Endothelial cell of umbilical vein (primary cell): Measurements from ENCODE around the gene SQOR. TPM values are rescaled to one million over a fixed set of nuclear protein-coding genes. Genes with fewer than 3 reads are reported as not detected.

ENCODE experiments used
- BruUV-seq: library from RNA; stranded (reverse); fragments of 400-500 nt; replicated peaks from 2 replicates; lab custom pipeline; 2021; lab: Mats Ljungman, UMichigan
- CTCF ChIA-PET: fragments of 300-600, 350-600 bp; sonication (Branson Sonifier 250); formaldehyde crosslinking; loops from one replicate; lab custom pipeline; 2021; ENCODE audit warnings: antibody characterized with exemption, inconsistent platforms; lab: Charles Lee
- POLR2A ChIA-PET: fragments of 300-600, 350-600 bp; sonication (Branson Sonifier 250); formaldehyde crosslinking; loops from one replicate; lab custom pipeline; 2021; ENCODE audit warnings: antibody characterized with exemption, inconsistent platforms; lab: Charles Lee
- DNase-seq: peaks from one replicate; pipeline ENCODE4 v3.0.0-alpha.2; 2011; ENCODE audit warnings: low read depth, low spot score
- FAIRE-seq: peaks from 2 replicates; lab custom pipeline; 2011; peaks lifted over from hg19 to GRCh38; lab: Jason Lieb, UNC
- H2AFZ ChIP-seq: 2 replicates; pipeline ENCODE4 v1.6.0; 2012; ENCODE audit warnings: low read depth, low read length, control low read depth, inconsistent platforms
- H3K27ac ChIP-seq: 2 replicates; pipeline ENCODE4 v1.5.1; 2011; ENCODE audit warnings: low read depth, mild to moderate bottlenecking, control low read depth, low read length, moderate library complexity; ENCODE audit not compliant: insufficient read depth
- H3K27me3 ChIP-seq, 2 experiments: 2 replicates each; pipeline versions ENCODE4 v1.6.0 to v1.6.1; 2011; ENCODE audit warnings: low read length in 2 of 2, mixed read lengths in 1 of 2; ENCODE audit not compliant: control insufficient read depth in 2 of 2, insufficient read depth in 2 of 2
- H3K36me3 ChIP-seq, 2 experiments: 2 replicates in 1 of 2; 3 replicates in 1 of 2; pipeline ENCODE4 v1.5.1; 2011; ENCODE audit warnings: low read length in 2 of 2, mild to moderate bottlenecking in 1 of 2, moderate library complexity in 1 of 2; ENCODE audit not compliant: control insufficient read depth in 2 of 2, insufficient read depth in 2 of 2; ENCODE audit errors: extremely low read depth in 1 of 2
- H3K4me1 ChIP-seq: 3 replicates; pipeline ENCODE4 v1.5.1; 2011; ENCODE audit warnings: mild to moderate bottlenecking, low read length; ENCODE audit not compliant: control insufficient read depth, insufficient read depth; ENCODE audit errors: extremely low read depth
- H3K4me2 ChIP-seq: 2 replicates; pipeline ENCODE4 v1.6.1; 2011; ENCODE audit warnings: low read length, control low read depth, mixed read lengths; ENCODE audit not compliant: insufficient read depth
- H3K4me3 ChIP-seq, 3 experiments: fragments of 200-600 bp in 1 of 3; sonication (generic), shearing (Covaris generic) in 1 of 3; replicated peaks in 1 of 3; 2 replicates each; pipeline ENCODE4 v1.5.1; 2011 to 2016; ENCODE audit warnings: control low read depth in 3 of 3, low read length in 3 of 3, mild to moderate bottlenecking in 2 of 3, inconsistent platforms in 1 of 3, low read depth in 1 of 3, moderate library complexity in 1 of 3; ENCODE audit not compliant: insufficient read depth in 1 of 3
- H3K79me2 ChIP-seq: 2 replicates; pipeline ENCODE4 v1.6.0; 2012; ENCODE audit warnings: low read length, inconsistent platforms; ENCODE audit not compliant: control insufficient read depth, insufficient read depth
- H3K9ac ChIP-seq: replicated peaks from 2 replicates; pipeline ENCODE3; 2011; ENCODE audit warnings: low read length, control low read depth; ENCODE audit not compliant: insufficient read depth; ENCODE audit errors: extremely low read depth
- H3K9me1 ChIP-seq: replicated peaks from 3 replicates; pipeline ENCODE4 v1.6.0; 2011; ENCODE audit warnings: mild to moderate bottlenecking, low read length; ENCODE audit not compliant: control insufficient read depth, insufficient read depth; ENCODE audit errors: extremely low read depth
- H3K9me3 ChIP-seq: replicated peaks from 2 replicates; pipeline ENCODE4 v1.5.1; 2012; ENCODE audit warnings: low read length, inconsistent platforms; ENCODE audit not compliant: control insufficient read depth, insufficient read depth
- H4K20me1 ChIP-seq: replicated peaks from 2 replicates; pipeline ENCODE3; 2011; ENCODE audit warnings: mild to moderate bottlenecking, low read length; ENCODE audit not compliant: control insufficient read depth, insufficient read depth; ENCODE audit errors: extremely low read depth
- EZH2 ChIP-seq: IDR thresholded peaks from 2 replicates; pipeline ENCODE4 v1.6.1; 2012; ENCODE audit warnings: borderline replicate concordance, low read depth, mild to moderate bottlenecking, moderate library complexity, low read length, inconsistent platforms; ENCODE audit not compliant: severe bottlenecking
- FOS ChIP-seq: IDR thresholded peaks from 2 replicates; pipeline ENCODE4 v1.6.1; 2011; ENCODE audit warnings: mild to moderate bottlenecking, low read length, moderate library complexity, borderline replicate concordance; ENCODE audit not compliant: insufficient read depth
- GATA2 ChIP-seq: IDR thresholded peaks from 2 replicates; pipeline ENCODE4 v1.7.0; 2011; ENCODE audit warnings: low read depth, mild to moderate bottlenecking, moderate library complexity, mixed read lengths, low read length; ENCODE audit not compliant: insufficient read length, insufficient read depth
- JUN ChIP-seq: IDR thresholded peaks from 2 replicates; pipeline ENCODE4 v1.6.1; 2011; ENCODE audit warnings: borderline replicate concordance, low read depth; ENCODE audit not compliant: insufficient read length, insufficient read depth
- MYC ChIP-seq: IDR thresholded peaks from one replicate; pipeline ENCODE4 v1.6.1; 2011; ENCODE audit warnings: mild to moderate bottlenecking, low read depth, low read length
- dilution Hi-C: fragments of 300-500 bp; cut with MboI; formaldehyde crosslinking; loops from one replicate; pipeline ENCODE4 v1.15.0; 2019; ENCODE audit warnings: low sequenced_read_pairs; ENCODE audit not compliant: extremely low pct_ligation_motif_present
- intact Hi-C: fragments of 100-400 bp; cut with micrococcal nuclease; formaldehyde crosslinking; loops from one replicate; pipeline ENCODE4 v1.10.0; 2022
- polyA plus RNA-seq, 4 experiments: library from polyadenylated mRNA; depleted of rRNA in 3 of 4; stranded (reverse) in 3 of 4; unstranded in 1 of 4; fragments of >200 nt; gene quantifications; 2 replicates each; pipeline versions ENCODE4 v1.2.1 to v1.2.3, GENCODE V29; 2011 to 2012; ENCODE audit warnings: missing spikeins in 1 of 4
- total RNA-seq: library from RNA; stranded (reverse); gene quantifications from 2 replicates; pipeline ENCODE4 v1.2.3, GENCODE V29; 2021
- TF ChIP-seq, protein P1 (sequence below), 2 donors: IDR thresholded peaks; 1 replicate in 1 of 2; 2 replicates in 1 of 2; pipeline ENCODE4 v1.5.1; 2011; ENCODE audit warnings: low read length in 2 of 2, mild to moderate bottlenecking in 2 of 2, moderate library complexity in 2 of 2, control low read depth in 1 of 2, inconsistent platforms in 1 of 2, low read depth in 1 of 2; ENCODE audit not compliant: insufficient read depth in 1 of 2; ENCODE audit errors: extremely low read depth in 1 of 2
- TF ChIP-seq, protein P2 (sequence below): IDR thresholded peaks from 2 replicates; pipeline ENCODE4 v1.6.1; 2011; ENCODE audit not compliant: insufficient read depth, insufficient read length

Gene SQOR
- total and polyA plus RNA-seq, 2 donors (not counting 3 experiments of a cell fraction or from before 2014, with no cell fraction given), result 12.9 to 17.9 TPM

DNA sequence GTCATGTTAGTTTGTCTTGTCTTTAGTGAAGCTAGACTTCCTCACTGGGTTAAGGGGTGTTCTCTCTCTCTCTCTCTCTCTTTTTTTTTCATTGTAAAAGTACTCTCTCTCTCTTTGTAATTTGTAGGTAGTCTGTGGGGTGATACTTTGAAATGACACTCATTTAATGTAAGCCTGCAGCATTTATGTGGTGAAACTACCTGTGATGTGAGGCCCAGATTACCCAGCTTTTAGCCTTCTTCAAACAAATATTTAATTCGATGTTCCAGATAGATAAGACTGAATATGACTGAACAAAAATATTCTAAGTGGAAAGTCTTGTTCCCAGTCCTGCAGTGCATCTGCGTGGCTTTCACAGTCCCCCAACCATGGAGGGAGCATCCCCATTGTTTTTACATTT, 49.7 kb downstream of the SQOR start:
- Histone ChIP-seq H3K4me2 (no peak overlapping the region), H3K27ac (no peak overlapping the region), H3K36me3 (peaks cover 0 to 3% of the 10 kb centered on the region in 2 experiments), H3K9ac (no peak overlapping the region), H2AFZ (no peak overlapping the region), H3K79me2 (no peaks in the 10 kb centered on the region), H3K4me1 (no peaks in the 10 kb centered on the region), H3K9me3 (no peaks in the 10 kb centered on the region), H3K4me3 (no peak overlapping the region), H3K9me1 (no peaks in the 10 kb centered on the region), H4K20me1 (no peaks in the 10 kb centered on the region), H3K27me3 (no peaks in the 10 kb centered on the region)
- CTCF ChIA-PET, result no interaction called here
- intact Hi-C loops (no loop called here), dilution Hi-C loops (no loop called here)
- no peak for TF ChIP-seq JUN
- TF ChIP-seq, protein P1, sequence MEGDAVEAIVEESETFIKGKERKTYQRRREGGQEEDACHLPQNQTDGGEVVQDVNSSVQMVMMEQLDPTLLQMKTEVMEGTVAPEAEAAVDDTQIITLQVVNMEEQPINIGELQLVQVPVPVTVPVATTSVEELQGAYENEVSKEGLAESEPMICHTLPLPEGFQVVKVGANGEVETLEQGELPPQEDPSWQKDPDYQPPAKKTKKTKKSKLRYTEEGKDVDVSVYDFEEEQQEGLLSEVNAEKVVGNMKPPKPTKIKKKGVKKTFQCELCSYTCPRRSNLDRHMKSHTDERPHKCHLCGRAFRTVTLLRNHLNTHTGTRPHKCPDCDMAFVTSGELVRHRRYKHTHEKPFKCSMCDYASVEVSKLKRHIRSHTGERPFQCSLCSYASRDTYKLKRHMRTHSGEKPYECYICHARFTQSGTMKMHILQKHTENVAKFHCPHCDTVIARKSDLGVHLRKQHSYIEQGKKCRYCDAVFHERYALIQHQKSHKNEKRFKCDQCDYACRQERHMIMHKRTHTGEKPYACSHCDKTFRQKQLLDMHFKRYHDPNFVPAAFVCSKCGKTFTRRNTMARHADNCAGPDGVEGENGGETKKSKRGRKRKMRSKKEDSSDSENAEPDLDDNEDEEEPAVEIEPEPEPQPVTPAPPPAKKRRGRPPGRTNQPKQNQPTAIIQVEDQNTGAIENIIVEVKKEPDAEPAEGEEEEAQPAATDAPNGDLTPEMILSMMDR (IDR thresholded peaks at IDR 0.05; ENCODE audit: extremely low read depth in 1 of 2, insufficient read depth in 1 of 2, low read depth in 1 of 2, low read length in 2 of 2), result no peak
- TF ChIP-seq, protein P2, sequence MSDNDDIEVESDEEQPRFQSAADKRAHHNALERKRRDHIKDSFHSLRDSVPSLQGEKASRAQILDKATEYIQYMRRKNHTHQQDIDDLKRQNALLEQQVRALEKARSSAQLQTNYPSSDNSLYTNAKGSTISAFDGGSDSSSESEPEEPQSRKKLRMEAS, result no peak
- TF ChIP-seq EZH2, result no peak
- TF ChIP-seq MYC, result no peak
- TF ChIP-seq GATA2, result no peak
- TF ChIP-seq FOS, result no peak
- no peak for FAIRE-seq
- POLR2A ChIA-PET, result no interaction called here
- BruUV-seq, result no TSS peak
- DNase-seq, result no peak
